GM12874 (cell line): ENCODE data around the gene SMURF1.

Experiments
- CTCF ChIP-seq: IDR thresholded peaks from 2 replicates; pipeline ENCODE4 v1.5.1; 2011; ENCODE audit warnings: low read depth, mild to moderate bottlenecking, control low read depth, low read length, moderate library complexity; ENCODE audit not compliant: insufficient read depth

SMURF1 gene

DNA sequence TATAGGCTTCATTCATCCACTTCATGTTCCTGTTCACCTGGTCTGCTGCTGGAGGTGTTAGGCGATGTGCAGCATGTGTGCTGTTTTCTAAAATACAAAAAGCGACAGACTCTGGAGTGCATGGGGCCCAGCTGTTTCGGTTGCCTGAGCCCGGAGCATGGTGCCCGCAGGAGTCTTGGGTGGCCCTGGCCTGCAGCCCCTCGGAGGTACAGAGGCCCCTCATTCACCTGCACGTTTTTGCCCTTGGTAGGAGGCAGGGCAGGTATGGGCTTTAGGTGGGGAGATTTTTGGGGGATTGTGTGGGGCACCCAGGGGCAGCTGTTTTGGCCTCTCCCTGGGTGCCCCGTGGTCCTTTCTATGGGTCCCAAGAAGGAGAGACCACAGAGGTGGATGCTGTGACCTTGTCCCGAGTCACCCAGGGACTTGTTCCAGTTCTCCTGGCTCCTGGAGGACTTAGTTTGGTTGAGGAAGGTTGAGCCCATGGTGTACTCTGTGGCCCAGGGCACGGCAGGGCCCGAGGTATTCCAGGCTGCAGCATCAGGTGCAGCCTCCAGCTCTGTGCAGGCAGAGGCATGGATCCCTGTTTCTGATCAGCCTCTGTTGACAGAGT is 134.9 kb downstream of the SMURF1 start:
- no peak for TF ChIP-seq CTCF

GRCh38 chr7:99008181-99008631 is 135.7 kb downstream of the SMURF1 start:
- TF ChIP-seq CTCF, result no peak

DNA sequence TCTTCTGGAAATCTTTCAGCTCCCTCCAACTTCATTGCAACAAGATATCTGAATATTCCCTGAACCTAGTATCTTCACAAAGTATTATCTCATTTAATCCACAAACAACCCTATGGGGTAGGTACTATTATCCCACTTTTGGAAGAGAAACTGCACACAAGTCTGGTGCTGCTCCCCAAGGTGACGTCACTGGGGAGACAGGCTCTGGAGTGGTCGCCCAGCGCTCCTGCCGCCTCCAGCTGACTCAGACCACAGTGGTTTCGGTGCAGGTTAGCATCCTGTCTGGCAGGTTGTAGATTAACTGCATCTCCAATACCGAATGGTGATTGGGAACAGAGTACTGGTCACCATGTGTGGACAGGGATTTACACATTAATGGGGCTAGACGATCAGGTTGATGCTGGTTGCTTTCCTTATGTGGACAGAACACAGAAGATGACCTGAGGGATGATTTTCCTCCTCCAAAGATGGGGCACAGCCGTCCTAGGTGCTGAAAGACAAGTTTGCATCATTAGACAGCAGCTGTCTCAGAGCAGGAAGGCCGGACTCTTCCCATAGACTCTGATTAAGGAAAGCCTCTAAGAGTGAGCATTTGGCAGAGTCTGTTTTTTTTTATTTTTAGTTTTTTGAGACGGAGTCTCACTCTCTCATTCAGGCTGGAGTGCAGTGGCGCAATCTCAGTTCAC is 137.0 kb downstream of the SMURF1 start:
- TF ChIP-seq CTCF, result no peak

GRCh38 chr7:99005776-99006175 is 138.1 kb downstream of the SMURF1 start:
- no peak for TF ChIP-seq CTCF

GRCh38 chr7:99004781-99005500 is 139.0 kb downstream of the SMURF1 start:
- no peak for TF ChIP-seq CTCF

DNA sequence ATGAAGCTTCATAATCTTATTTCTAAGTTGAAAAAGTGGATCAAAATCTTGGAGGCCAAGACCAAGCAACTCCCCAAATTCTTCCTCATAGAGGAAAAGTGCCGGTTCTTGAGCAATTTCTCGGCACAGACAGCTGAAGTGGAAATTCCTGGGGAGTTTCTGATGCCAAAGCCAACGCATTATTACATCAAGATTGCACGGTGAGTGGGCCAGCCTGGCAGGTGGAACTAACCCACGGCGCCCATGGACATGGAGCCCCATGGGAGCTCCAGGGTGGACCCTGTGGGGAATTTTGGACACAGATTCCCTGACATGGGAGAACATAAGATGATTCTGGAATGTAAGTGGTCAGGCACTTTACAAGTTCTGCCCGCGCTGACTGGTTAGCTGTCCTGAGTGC is 139.7 kb downstream of the SMURF1 start:
- no peak for TF ChIP-seq CTCF

DNA sequence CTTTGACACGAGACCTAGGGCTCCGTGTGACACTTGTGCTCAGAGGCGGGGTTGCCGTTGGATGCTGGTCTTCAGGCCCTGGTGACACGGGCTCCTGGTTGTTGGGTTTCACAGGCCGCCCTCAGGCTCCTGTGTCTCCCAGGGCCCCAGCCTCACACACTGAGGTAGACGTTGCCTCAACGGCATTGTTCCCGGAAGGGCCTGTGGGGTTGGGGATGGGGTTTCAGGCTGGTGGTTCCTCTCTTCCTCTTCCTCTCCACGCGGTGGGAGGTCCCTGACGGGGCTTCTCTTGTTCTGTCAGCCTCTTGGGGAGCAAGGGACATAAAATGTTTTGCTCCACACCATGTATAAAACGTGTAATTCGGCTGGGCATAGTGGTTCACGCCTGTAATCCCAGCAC is 140.5 kb downstream of the SMURF1 start:
- no peak for TF ChIP-seq CTCF
